ENCODE results near the gene MFSD11. TPM values are rescaled to one million over a fixed set of nuclear protein-coding genes. Genes with fewer than 3 reads are reported as not detected.
A peak's percentile ranks its signal among the peaks of the same experiment; 100 is the strongest.
"Not testable (repeated sequence)": the region's sequence is repeated elsewhere in the genome, so short reads cannot be mapped to it uniquely, and the experiment has no call there.

Gene MFSD11
- total RNA-seq, 1 donor from 2014 or later: 18.6 TPM

DNA sequence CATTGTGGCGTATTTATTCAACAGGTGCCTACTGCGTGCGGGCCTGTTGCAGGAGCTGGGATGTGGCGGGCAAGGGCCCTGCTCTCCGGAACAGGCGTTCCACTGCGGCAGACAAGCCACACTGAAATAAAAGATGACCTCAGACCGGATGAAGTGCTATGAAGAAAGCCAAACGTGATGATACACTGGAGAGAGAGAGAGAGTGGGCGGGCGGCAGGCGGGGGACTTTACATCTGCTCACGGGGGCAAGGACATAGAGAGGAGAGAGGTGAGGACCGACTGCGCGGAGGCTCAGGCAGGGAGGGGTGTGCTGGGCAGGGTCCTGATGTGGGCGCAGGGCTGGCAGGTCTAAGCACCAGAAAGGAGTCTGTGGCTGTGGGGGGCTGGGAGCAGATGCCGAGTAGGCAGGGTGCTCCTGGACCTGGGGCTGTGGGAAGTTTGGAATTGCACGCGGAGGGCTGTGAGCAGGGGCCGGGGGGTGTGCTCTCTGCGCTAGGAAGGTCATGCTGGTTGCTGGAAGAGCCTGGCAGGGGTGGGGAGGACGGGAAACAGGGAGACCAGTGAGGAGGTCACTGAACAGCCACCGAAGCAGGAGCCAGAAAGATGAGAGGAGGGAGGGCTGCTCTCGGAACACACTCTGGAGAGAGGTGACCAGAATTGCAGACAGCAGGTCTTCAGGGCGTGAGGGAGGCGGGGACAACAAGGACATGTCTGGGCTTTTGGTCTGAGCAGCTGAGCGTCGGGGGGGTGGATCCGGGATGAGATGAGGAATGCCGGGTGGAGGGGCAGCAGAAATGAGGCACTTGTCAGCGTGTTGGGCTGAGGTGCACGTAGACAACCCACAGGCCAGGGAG is 37.1 kb upstream of the MFSD11 start:
- peaks cover 4% of the 10 kb centered on the region for H3K27me3 Mint-ChIP-seq (ENCODE audit: low read depth)
- no peaks in the 10 kb centered on the region for H3K4me1 Mint-ChIP-seq (ENCODE audit: low read depth)
- no peak overlapping the region for H3K4me3 Mint-ChIP-seq (ENCODE audit: low read depth)
- no peaks in the 10 kb centered on the region for H3K36me3 Mint-ChIP-seq (ENCODE audit: low read depth)
- intact Hi-C loops (cut with micrococcal nuclease): no loop called here
- H3K27ac Mint-ChIP-seq: no peak overlapping the region
- no peak for DNase-seq (ENCODE audit: low spot score)
- no peaks in the 10 kb centered on the region for H3K9me3 Mint-ChIP-seq

DNA sequence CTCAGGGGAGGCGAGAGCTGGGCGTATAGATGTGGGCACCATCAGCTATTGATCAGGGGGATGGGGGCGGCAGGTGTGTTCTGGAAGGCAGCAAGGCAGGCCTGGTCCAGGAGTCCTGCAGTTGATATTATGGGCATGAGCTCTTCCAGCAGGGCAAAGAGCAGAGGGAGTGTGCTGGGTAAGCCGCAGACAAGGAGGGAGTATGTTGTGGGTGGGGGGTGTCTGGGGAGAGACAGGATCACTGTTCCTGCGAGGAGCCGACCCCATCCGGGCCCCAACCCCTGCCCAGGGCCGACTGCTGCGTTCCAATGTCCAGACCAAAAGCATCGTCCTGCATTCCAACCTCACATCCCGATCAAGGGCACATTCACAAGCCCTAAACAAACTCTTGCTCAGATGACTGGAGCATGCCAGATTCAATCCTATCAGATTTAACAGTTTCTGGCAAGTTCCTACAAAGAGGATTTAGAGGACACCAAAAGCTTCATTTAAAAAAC is 36.4 kb upstream of the MFSD11 start:
- no peaks in the 10 kb centered on the region for H3K9me3 Mint-ChIP-seq
- no peak for DNase-seq (ENCODE audit: low spot score)
- intact Hi-C loops (cut with micrococcal nuclease): no loop called here
- H3K27ac Mint-ChIP-seq: no peak overlapping the region
- no peaks in the 10 kb centered on the region for H3K4me1 Mint-ChIP-seq (ENCODE audit: low read depth)
- H3K4me3 Mint-ChIP-seq (ENCODE audit: low read depth): no peak overlapping the region
- peaks cover 4% of the 10 kb centered on the region for H3K27me3 Mint-ChIP-seq (ENCODE audit: low read depth)
- H3K36me3 Mint-ChIP-seq (ENCODE audit: low read depth): no peaks in the 10 kb centered on the region

DNA sequence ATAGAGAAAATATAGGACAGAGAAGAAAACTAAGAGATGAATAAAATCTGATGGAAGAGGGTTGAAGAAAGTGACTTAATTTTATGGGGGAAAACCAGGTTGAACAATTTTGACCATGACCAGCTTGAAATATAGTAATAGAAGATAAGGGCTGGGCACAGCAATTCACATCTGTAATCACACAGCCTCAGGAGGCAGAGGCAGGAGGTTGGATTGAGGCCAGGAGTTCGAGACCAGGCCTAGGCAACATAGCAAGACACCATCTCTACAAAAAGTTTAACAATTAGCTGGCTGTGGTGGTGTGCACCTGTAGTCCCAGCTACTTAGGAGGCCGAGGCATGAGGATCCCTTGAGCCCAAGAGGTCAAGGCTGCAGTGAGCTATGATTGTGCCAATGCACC is 35.8 kb upstream of the MFSD11 start:
- H3K36me3 Mint-ChIP-seq (ENCODE audit: low read depth): no peaks in the 10 kb centered on the region
- H3K9me3 Mint-ChIP-seq: no peaks in the 10 kb centered on the region
- no peaks in the 10 kb centered on the region for H3K4me1 Mint-ChIP-seq (ENCODE audit: low read depth)
- H3K4me3 Mint-ChIP-seq (ENCODE audit: low read depth): no peak overlapping the region
- H3K27ac Mint-ChIP-seq: no peak overlapping the region
- intact Hi-C loops (cut with micrococcal nuclease): no loop called here
- peaks cover 4% of the 10 kb centered on the region for H3K27me3 Mint-ChIP-seq (ENCODE audit: low read depth)
- no peak for DNase-seq (ENCODE audit: low spot score)

DNA sequence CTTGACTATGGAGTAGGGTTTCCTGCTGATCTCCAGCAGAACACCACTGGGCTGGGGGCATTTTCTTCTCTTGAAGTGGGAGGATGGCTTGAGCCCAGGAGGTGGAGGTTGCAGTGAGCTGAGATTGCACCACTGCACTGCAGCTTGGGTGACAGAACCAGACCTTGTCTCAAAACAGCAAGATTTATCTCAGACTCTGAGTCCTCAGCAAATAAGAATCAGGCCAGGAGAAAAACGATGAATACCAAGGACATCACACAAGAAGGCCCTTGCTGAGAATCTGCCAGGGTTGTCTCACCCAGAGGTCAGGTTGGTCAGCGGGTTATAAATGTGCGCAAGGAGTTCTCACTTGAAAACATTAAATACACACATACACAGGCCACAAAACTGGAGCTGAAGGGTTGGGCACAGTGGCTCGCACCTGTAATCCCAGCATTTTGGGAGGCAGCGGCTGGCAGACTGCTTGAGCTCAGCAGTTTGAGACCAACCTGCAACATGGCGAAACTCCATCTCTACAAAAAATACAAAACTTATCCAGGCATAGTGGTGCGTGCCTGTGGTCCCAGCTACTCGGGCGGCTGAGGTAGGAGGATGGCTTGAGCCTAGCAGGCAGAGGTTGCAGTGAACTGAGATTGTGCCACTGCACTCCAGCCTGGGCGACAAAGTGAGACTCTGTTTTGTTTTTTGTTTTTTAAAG is 34.8 kb upstream of the MFSD11 start:
- Mint-ChIP-seq H3K36me3 (ENCODE audit: low read depth) (no peaks in the 10 kb centered on the region), H3K4me3 (ENCODE audit: low read depth) (no peak overlapping the region), H3K27me3 (ENCODE audit: low read depth) (peaks cover 2% of the 10 kb centered on the region), H3K4me1 (ENCODE audit: low read depth) (no peaks in the 10 kb centered on the region), H3K27ac (no peak overlapping the region), H3K9me3 (no peaks in the 10 kb centered on the region)
- no peak for DNase-seq (ENCODE audit: low spot score)
- intact Hi-C loops (cut with micrococcal nuclease): no loop called here

DNA sequence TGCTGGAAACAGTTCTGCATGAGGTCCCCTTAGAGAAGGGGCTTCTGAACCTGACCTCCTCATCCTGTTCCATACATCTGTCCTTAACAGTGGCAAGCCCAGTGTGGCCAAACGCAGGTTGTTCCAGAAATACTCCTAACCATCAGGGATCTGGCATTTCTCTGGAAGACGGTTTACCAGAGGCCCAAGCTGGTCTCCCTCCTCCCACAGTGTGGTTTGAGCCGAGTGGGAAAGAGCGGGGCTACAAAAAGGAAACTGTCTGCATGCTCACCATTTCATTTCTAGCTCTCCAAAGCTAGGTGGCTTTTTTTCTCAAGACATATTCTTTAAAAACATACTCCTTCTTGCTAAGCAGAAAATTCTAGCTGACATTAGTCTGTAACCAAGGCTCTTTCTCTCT is 33.1 kb upstream of the MFSD11 start:
- no peak for DNase-seq (ENCODE audit: low spot score)
- Mint-ChIP-seq H3K9me3 (no peaks in the 10 kb centered on the region), H3K36me3 (ENCODE audit: low read depth) (no peaks in the 10 kb centered on the region), H3K4me1 (ENCODE audit: low read depth) (peaks cover 5% of the 10 kb centered on the region), H3K27ac (no peak overlapping the region), H3K27me3 (ENCODE audit: low read depth) (peaks cover 5% of the 10 kb centered on the region), H3K4me3 (ENCODE audit: low read depth) (no peak overlapping the region)
- intact Hi-C loops (cut with micrococcal nuclease): no loop called here

DNA sequence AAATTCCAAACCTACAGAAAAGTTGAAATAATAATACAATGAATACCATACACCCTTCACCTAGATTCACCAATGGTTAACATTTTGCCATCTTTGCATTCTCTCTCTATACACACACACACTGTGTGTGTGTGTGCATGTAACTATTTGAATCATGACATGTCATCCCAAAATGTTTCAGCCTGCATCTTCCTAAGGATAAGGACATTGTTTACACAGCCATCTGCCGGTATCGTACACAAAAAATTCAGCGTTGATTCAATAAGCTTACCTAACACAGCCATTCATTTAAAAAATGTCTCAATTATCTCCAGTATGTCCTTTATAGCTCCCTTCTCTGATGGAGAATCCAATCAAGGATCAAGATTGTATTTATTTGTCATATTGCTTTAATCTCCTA is 31.1 kb upstream of the MFSD11 start:
- no peaks in the 10 kb centered on the region for H3K36me3 Mint-ChIP-seq (ENCODE audit: low read depth)
- no peak overlapping the region for H3K4me3 Mint-ChIP-seq (ENCODE audit: low read depth)
- peaks cover 11% of the 10 kb centered on the region for H3K4me1 Mint-ChIP-seq (ENCODE audit: low read depth)
- no peaks in the 10 kb centered on the region for H3K9me3 Mint-ChIP-seq
- no peak overlapping the region for H3K27ac Mint-ChIP-seq
- peaks cover 3% of the 10 kb centered on the region for H3K27me3 Mint-ChIP-seq (ENCODE audit: low read depth)
- DNase-seq (ENCODE audit: low spot score): no peak
- intact Hi-C loops (cut with micrococcal nuclease): no loop called here

DNA sequence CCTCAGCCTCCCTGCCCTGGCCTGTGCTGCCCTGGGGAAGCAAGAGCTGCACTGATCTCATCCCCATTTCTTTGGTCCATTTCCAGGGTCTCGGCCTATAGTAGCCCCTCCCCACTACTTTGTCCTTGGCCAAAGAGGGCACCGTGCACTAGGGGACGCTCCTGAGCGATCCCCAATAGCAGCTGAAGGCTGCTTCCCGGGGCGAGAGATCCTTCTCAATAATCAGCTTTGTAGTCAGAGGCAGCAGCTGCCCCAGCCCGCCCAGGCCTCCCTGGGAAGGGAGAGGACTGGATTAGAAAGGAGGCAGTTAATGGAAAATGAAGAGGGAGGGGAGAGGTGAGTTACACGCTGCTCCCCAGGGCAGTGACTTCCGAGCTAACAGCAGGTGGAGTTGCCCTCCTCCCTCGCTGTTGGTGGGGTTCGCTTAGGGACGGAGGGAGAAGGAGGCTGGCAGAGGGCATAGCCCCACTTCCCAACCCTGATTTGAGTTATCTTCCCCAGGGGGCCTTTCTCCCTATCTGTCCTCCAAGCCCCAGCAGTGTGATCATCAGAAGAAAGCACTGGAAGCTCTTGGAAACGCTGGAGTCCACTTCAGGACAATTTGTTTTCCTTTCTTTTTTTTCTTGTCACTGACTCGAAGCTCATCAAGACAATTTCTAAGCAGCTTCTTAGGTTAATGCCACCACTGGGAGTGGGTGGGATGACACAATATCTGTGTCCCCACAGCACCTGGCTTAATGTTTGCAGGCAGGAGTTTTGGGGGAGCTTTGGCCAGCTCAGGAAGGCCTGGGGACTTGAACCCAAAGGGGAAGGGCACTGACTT is 29.7 kb upstream of the MFSD11 start:
- H3K4me3 Mint-ChIP-seq (ENCODE audit: low read depth): peak overlapping the region; percentile 73
- H3K9me3 Mint-ChIP-seq: no peaks in the 10 kb centered on the region
- peaks cover 11% of the 10 kb centered on the region for H3K4me1 Mint-ChIP-seq (ENCODE audit: low read depth)
- H3K27ac Mint-ChIP-seq: no peak overlapping the region
- DNase-seq (ENCODE audit: low spot score): no peak
- H3K27me3 Mint-ChIP-seq (ENCODE audit: low read depth): peaks cover 3% of the 10 kb centered on the region
- intact Hi-C loops (cut with micrococcal nuclease): no loop called here
- peaks cover 5% of the 10 kb centered on the region for H3K36me3 Mint-ChIP-seq (ENCODE audit: low read depth)

DNA sequence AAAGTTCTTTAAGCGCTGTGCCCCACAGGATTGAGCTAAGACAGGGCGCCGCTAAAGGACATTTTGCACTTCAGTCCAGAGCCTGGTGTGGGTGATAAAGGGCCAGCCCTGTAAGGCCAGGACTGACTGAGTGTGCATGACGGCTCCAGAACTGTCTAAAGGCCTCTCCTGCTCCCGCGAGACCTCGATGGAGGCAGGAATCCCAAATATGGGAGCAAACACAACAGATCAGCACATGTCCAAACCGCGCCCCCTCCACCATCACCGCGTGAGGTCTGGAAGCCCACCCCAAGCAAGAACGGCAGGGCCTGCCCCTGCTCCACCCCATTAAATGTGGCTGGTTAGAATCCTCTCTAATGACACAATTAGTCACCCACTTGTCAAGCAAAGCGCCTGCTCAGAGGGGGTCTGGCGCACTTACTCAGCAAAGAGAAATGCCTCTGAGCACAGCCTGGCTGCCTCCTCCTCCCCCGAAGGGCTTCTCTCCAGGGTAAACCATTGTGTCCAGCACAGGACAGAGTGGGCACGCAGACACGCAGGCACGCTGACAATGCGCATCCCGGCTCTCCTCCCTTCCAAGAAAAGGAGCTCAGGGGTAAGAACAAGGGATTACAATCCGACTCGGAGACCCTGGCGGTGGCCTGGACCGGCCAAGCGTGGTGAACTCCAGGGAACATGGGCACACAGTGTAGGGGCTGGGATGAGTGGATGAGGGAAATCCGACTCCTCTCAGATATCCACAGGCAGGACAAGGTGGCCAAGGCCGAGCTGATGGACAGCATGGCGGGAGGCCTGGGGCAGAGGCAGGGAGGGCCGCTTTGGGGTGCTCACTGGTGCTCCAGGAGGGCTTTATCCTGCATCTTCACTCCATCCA is 28.6 kb upstream of the MFSD11 start:
- DNase-seq (ENCODE audit: low spot score): no peak
- intact Hi-C loops (cut with micrococcal nuclease): no loop called here
- H3K27me3 Mint-ChIP-seq (ENCODE audit: low read depth): peaks cover 3% of the 10 kb centered on the region
- H3K4me1 Mint-ChIP-seq (ENCODE audit: low read depth): peaks cover 20% of the 10 kb centered on the region
- peak overlapping the region; percentile 73 for H3K4me3 Mint-ChIP-seq (ENCODE audit: low read depth)
- H3K9me3 Mint-ChIP-seq: no peaks in the 10 kb centered on the region
- no peak overlapping the region for H3K27ac Mint-ChIP-seq
- peaks cover 16% of the 10 kb centered on the region for H3K36me3 Mint-ChIP-seq (ENCODE audit: low read depth)

DNA sequence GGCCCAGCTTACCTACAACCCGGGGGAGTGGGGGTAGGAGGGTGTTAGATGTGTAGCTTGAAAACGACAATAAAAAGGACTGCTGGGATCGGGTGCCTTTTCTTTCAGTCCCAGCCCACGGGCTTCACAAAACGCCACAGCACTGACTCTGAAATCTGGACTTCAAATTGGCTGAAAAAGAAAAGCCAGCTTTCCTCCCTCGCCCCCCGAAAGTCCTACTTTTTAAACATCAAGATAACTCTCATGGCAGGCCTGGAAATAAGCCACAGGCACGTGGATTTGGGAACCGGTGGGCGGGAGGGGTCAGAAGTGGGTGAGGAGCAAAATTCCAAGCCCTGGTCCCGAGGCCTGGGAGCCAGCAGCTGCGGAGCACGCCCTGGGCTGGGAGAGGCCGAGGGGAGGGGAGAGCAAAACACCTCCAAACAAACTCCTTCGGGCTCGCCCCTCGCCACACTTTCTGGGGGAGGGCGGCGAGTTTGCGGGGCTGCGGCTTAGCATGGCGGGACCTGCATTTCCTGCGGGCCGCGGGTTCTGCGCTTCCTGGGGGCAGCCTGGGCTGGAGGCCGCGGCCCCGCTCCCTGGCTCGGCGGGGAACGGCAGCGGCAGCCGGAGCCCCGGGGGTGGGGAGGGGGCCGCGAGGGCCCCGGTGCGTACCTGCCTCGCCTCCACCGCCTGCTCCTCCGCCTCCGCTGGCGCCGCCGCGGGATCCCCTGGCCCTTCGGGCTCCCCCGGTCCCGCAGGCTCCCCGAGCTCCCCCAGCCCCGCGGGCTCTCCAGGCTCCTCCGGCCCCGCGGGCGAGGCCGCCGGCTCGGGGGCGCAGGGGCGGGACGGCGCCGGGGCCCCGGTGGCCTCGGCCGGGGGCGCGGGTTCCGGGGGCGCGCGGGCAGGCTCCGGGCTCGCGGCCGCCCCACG is 27.7 kb upstream of the MFSD11 start:
- not testable (repeated sequence) for H3K27ac Mint-ChIP-seq; DNase-seq (ENCODE audit: low spot score); H3K9me3 Mint-ChIP-seq; H3K27me3 Mint-ChIP-seq (ENCODE audit: low read depth)
- intact Hi-C loops (cut with micrococcal nuclease): loop anchor here (2.0 to 10.0 kb wide), 2 partner anchors 17 to 155 kb away; partner anchors contain the start of genes JMJD6 and METTL23
- Mint-ChIP-seq H3K4me3 (ENCODE audit: low read depth) (peak overlapping the region; percentile 73), H3K4me1 (ENCODE audit: low read depth) (peaks cover 24% of the 10 kb centered on the region), H3K36me3 (ENCODE audit: low read depth) (peaks cover 22% of the 10 kb centered on the region)

DNA sequence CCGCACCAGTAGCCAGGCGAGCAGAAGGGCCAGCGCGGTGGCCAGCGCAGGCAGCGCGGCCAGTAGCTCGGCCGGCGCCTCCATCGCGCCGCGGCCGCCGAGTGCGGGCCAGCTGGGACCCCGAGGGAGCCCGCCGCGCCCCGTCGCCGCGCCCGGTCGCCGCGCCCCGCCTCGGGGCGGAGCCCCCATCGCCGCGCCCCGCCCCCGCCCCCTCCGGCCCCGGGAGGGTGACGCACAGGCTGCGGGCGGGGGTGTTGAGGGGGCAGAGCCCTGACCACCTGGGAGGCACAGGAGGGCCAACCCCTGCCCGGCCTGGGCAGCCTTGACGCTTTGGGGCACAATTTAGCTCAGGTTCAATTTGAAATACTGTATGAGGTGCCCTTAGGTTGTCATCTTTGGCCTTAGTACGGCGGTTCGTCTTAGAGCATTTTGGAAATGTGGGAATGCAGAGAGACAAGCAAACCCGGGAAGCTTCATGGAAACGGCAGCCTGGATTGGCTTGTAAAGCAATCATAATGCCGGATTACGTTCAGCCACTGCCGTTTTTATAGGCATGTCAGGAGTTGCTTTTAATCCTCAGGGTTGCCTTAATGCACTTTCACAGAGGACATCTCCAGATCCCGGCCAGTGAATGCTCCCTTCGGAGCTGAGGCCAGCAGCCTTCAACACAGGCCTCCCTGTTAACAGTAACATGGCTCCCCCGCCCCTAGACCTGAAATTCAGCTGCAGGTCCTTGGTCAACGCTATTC is 26.9 kb upstream of the MFSD11 start, which contains the start of gene MXRA7:
TSS of gene MXRA7 (minus strand) at position 103 of the 749 bp plus-strand sequence. CDS start at position 84, 19 bp downstream.
- peak; percentile 38 for DNase-seq (ENCODE audit: low spot score)
- peaks cover 3% of the 10 kb centered on the region for H3K27me3 Mint-ChIP-seq (ENCODE audit: low read depth)
- H3K9me3 Mint-ChIP-seq: no peaks in the 10 kb centered on the region
- peak within 1 kb of the TSS; percentile 73 for H3K4me3 Mint-ChIP-seq (ENCODE audit: low read depth)
- H3K4me1 Mint-ChIP-seq (ENCODE audit: low read depth): peaks cover 32% of the 10 kb centered on the region
- no peak within 1 kb of the TSS for H3K27ac Mint-ChIP-seq
- H3K36me3 Mint-ChIP-seq (ENCODE audit: low read depth): peaks cover 30% of the 10 kb centered on the region
- intact Hi-C loops (cut with micrococcal nuclease): loop anchor here (2.0 to 10.0 kb wide), 2 partner anchors 16 to 156 kb away; partner anchors contain the start of genes JMJD6 and METTL23

All from activated T-helper 2 cell treated with anti-CD3 and anti-CD28 coated beads, Interferon-gamma antibody, Interleukin-2, Interleukin-4, amounts not matched to agents 10 μg/mL and 5 μg/mL and 100 μg/mL, durations not matched to agents 14 hours and 24 hours and 36 hours (primary cell).